Type B pancreatic cell (in vitro differentiated cells): ENCODE results near the gene COL15A1. TPM values are rescaled to one million over a fixed set of nuclear protein-coding genes. Genes with fewer than 3 reads are reported as not detected.

Source experiments
- DNase-seq: peaks from one replicate; pipeline ENCODE4 v3.0.0; 2021; ENCODE audit warnings: mixed read lengths; ENCODE audit not compliant: unreplicated experiment; ENCODE audit errors: extremely low spot score
- H3K27ac Mint-ChIP-seq: 2 replicates; pipeline ENCODE4 v1.8.0; 2021; ENCODE audit warnings: mild to moderate bottlenecking, mixed read lengths
- H3K27me3 Mint-ChIP-seq: 2 replicates; pipeline ENCODE4 v1.8.0; 2021; ENCODE audit warnings: mixed read lengths
- H3K36me3 Mint-ChIP-seq: 2 replicates; pipeline ENCODE4 v1.8.0; 2021; ENCODE audit warnings: mixed read lengths
- H3K4me1 Mint-ChIP-seq: one replicate; pipeline ENCODE4 v1.8.0; 2021; ENCODE audit warnings: mixed read lengths; ENCODE audit not compliant: unreplicated experiment
- H3K4me3 Mint-ChIP-seq: 2 replicates; pipeline ENCODE4 v1.8.0; 2021; ENCODE audit warnings: mild to moderate bottlenecking, mixed read lengths
- H3K9me3 Mint-ChIP-seq: 2 replicates; pipeline ENCODE4 v1.8.0; 2021; ENCODE audit warnings: mixed read lengths
- CTCF ChIP-seq: fragments of 200-600 bp; sonication (generic); conservative IDR thresholded peaks from 2 replicates; pipeline ENCODE4 v1.5.0; 2021; ENCODE audit warnings: antibody characterized with exemption, mild to moderate bottlenecking
- total RNA-seq: library from RNA; stranded (reverse); gene quantifications from 2 replicates; pipeline ENCODE4 v1.2.1, GENCODE V29; 2021; ENCODE audit warnings: low replicate concordance

The COL15A1 gene
- total RNA-seq, 1 donor from 2014 or later: 0.68 TPM

- Mint-ChIP-seq H3K4me1 (no peaks in the 10 kb centered on the region), H3K9me3 (no peaks in the 10 kb centered on the region), H3K36me3 (no peaks in the 10 kb centered on the region), H3K27ac (no peak overlapping the region), H3K4me3 (peak overlapping the region; percentile 88), H3K27me3 (peaks cover 95% of the 10 kb centered on the region)
- DNase-seq: no peak
- TF ChIP-seq CTCF: no peak
These were observed 997 bp downstream of the COL15A1 start for GRCh38 chr9:98944734-98945074.

DNA sequence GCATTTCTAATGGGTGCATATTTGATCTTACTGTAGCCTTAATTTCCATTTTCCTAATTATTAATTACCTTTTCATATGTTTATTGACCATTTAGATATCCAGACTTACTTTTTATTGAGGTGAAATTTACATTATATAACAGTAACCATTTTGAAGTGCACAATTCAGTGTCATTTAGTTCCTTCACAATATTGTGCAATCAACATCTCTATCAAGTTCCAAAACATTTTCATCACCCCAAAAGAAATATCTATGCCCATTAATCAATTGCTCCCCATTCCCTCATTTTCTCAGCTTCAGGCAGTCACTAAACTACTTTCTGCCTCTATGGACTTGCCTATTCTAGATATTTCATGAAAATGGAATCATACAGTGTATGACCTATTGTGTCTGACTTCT is 5.9 kb downstream of the COL15A1 start:
- TF ChIP-seq CTCF: no peak
- no peaks in the 10 kb centered on the region for H3K36me3 Mint-ChIP-seq
- H3K4me1 Mint-ChIP-seq: no peaks in the 10 kb centered on the region
- peaks cover 64% of the 10 kb centered on the region for H3K27me3 Mint-ChIP-seq
- no peaks in the 10 kb centered on the region for H3K9me3 Mint-ChIP-seq
- DNase-seq: no peak
- H3K4me3 Mint-ChIP-seq: no peak overlapping the region
- no peak overlapping the region for H3K27ac Mint-ChIP-seq

GRCh38 chr9:98950262-98950661 is 6.6 kb downstream of the COL15A1 start:
- no peak for DNase-seq
- TF ChIP-seq CTCF: no peak
- H3K27me3 Mint-ChIP-seq: peaks cover 59% of the 10 kb centered on the region
- no peak overlapping the region for H3K4me3 Mint-ChIP-seq
- no peaks in the 10 kb centered on the region for H3K4me1 Mint-ChIP-seq
- H3K27ac Mint-ChIP-seq: no peak overlapping the region
- no peaks in the 10 kb centered on the region for H3K36me3 Mint-ChIP-seq
- H3K9me3 Mint-ChIP-seq: no peaks in the 10 kb centered on the region

DNA sequence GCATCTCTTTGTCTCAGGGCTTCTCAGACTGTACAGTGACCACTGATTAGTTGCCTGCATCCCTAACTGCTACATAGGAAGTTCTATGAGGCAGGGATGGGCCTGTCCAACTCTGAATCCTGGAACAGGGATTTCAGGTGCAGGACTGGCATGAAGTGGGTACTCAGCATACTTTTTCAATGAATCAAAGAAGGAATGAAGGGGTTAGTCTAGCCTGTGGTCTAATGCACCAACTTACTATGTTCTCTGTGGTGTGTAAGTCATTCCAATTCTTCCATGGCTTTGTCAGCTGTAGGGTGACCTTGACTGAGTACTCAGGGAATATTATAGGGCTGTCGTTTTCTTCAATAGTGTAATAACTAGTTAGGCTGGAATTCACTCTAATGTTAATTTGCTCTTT is 8.3 kb downstream of the COL15A1 start:
- Mint-ChIP-seq H3K27ac (no peak overlapping the region), H3K27me3 (peaks cover 46% of the 10 kb centered on the region), H3K4me1 (no peaks in the 10 kb centered on the region), H3K36me3 (no peaks in the 10 kb centered on the region), H3K9me3 (no peaks in the 10 kb centered on the region), H3K4me3 (no peak overlapping the region)
- no peak for TF ChIP-seq CTCF
- DNase-seq: no peak

DNA sequence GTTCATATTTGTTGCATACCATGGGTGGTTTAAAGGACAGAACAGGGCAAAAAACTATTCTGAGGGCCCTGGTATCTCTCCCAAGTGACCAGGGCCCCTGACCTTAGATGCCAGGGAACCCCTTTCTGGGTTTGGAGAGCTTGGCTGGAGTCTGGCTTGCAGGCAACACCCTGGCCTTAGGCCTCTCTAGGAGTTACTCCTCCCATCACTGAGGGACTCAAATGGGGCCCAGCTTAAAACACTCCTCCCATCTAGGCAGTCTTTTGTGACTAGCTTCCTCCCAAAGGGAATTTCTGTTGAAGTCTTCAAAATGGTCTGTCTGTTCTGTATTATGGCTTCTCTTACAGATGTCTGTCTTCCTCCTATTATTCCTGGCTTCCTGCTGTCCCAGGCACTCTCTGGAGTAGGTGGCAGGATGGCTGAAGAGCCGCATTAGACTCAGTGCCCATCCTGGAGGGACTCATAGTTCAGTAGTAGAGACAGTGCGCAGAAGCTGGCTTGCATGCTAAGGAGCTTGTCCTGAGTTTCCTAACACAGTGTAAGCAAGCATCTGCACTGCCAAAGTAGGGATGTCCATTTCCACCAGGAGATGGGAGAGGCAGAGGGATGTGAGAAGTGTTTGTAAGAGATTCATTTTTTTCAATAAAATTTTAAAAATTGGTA is 10.0 kb downstream of the COL15A1 start:
- no peak overlapping the region for H3K4me3 Mint-ChIP-seq
- no peaks in the 10 kb centered on the region for H3K9me3 Mint-ChIP-seq
- no peak for TF ChIP-seq CTCF
- DNase-seq: no peak
- no peaks in the 10 kb centered on the region for H3K4me1 Mint-ChIP-seq
- no peaks in the 10 kb centered on the region for H3K36me3 Mint-ChIP-seq
- H3K27ac Mint-ChIP-seq: no peak overlapping the region
- H3K27me3 Mint-ChIP-seq: peaks cover 33% of the 10 kb centered on the region

GRCh38 chr9:98954244-98954610 is 10.5 kb downstream of the COL15A1 start:
- TF ChIP-seq CTCF: no peak
- H3K4me3 Mint-ChIP-seq: no peak overlapping the region
- peaks cover 28% of the 10 kb centered on the region for H3K27me3 Mint-ChIP-seq
- H3K36me3 Mint-ChIP-seq: no peaks in the 10 kb centered on the region
- no peak overlapping the region for H3K27ac Mint-ChIP-seq
- no peaks in the 10 kb centered on the region for H3K4me1 Mint-ChIP-seq
- no peaks in the 10 kb centered on the region for H3K9me3 Mint-ChIP-seq
- DNase-seq: no peak
